ENCODE data around the gene SCMH1.

Gene SCMH1

DNA sequence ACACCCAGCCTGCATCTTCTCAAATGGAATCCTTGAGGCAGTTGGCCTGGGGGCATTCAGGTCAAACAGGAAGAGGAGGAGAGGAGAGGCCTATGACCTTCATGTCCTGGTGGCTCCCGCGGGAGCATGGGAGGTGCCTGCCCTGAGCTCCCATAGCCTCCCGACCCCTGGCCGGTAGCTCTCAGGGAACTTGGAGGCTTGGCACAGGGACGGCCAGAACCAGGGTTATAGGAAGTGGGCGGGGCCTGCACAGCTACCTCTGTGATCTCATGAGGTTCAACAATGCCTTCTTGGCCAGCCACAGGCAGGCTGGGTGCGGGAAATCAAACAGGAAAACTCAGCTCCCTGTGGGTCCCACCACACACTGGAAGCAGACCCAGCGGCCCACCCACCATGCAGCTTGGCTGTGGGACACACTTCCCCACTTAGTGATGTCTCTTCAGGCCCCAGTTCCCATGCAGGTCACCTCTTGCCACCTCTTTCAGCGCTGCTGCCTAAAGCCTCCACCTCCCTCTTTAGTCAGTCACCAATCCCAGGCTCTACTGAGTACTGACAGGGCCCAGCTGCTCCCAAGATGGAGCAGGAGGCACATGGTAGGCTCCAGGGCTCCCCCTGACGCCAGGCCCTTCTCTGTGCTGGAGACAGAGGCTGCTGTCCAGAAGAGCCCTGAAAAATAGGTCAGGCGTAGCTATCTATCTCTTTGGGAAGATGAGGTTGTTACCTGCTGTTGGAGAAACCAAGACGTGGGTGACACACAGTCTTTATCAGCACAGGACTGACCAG lies 220.4 kb downstream of the SCMH1 start, which contains the start of gene SLFNL1:
TSS of gene SLFNL1 (minus strand) at position 200 of the 783 bp plus-strand sequence. CDS start 1,065 bp downstream, outside the sequence.
- no peak for DNase-seq

DNA sequence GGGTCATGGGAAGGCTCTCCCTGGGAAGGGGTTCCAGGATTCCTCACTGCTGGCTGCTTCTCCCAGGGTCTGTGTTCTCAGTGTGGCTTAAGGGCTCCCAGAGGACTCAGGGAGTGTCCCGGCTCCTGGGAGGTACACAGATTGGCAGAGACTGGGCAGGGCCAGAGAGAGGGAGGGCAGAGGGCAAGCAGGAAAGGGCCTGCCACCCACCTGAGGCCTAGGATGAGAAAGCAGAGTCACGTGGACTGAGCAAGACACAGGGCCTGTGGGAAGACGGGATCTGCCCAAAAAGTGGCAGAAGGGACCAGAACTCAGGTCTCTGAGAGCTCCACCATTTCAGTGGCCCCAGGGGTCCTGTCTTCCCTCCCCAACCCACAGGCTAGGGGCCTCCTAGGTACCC lies 221.5 kb downstream of the SCMH1 start:
- DNase-seq, result no peak

DNA sequence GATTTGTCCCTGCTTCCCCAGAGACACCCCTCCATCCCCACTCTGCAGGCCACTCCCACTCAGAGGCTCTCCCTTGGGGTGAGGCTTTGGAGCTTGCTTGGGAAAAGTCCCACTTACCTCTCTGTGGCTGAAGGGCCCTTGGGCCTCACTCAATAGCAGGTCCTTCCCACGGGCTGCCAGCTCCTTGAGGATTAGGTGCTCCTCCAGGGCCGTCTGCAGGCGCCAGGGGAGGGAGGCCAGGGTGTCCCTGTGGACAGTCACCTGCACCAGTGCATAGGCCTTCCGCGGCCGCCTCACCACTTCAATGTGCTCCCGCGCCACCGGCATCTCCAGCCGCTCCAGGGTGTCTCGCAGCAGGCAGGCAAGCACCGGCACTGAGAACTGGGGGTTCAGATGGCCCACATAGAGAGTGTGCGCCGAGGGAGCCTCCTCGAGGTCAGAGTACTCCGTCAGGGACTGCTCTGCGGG lies 222.0 kb downstream of the SCMH1 start:
- no peak for DNase-seq

DNA sequence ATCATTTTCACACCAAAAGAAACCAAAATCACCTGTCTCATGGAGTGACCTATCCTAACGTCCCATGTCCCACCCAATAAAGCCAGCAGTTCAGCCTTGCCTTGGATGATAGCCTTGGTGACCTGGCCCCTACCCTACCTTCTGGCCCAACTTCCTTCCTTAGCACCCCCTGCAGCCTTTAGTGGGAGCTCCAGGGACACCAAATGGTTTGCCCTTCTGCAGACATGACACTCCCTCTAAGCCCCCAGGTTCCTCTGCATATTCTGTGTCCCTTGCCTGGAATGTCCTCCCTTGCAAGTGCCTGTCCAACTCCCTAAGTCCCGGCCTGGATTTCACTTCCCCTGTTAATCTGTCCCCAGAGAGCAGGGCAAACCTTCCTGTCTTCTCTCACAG lies 222.8 kb downstream of the SCMH1 start:
- no peak for DNase-seq

DNA sequence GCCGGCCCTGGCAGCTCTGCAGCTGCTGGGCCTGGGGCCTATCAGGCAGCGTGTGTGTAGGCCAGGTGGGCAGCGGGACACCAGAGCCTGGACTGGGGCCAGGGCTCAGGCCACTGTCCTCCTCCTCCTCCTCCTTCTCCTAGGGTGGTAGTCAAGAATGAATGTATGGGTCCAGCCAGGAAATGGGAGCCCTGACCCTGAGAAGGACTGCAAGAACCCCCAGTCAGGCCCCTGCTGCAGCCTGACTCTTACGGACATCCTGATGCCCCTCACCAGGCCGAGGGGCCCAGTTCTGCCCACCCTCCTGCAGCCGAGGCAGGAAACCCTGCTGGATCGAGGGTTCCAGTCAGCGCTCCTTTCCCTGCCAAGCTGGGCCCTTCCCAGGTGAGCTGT lies 224.1 kb downstream of the SCMH1 start:
- no peak for DNase-seq

DNA sequence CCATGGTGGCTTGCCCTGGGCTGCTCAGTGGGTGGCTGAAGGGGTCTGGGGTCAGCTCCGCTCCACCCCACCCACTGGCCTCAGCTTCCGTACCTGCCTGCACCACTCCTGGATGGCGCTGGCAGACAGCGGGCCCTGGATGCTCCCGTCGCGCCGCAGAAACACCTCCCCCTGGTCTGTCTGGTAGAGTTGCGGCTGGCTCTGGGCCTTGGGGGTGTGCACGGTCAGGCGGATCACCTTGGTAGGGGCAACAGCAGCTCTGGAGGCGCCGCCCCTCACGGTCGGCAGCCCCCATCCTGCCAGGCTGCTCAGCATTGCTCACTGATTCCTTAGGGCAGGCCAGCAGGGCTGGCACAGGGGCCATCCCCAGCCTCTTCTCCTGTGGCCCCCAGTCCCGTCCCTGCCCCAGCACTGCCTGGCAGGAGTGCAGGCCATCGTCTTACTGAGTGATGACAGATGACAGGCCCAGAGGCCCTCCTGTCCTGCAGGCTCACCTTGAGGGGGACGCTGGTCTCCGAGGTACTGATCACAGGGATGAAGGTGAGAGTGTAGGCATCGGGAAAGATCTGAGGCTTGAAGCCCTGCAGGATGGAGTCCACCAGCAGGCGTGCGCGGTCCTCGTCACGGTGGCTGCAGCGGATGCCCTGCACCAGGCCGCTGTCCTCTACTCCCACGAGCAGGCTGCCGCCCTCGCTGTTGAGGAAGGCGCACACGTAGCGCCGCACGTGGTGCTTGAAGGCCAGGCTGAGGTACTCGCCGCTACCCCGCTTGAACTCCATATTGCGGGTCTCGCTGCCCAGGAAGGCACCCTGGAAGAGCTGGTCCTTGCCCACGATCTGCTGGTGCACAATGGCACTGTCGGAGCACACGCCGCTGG lies 224.7 kb downstream of the SCMH1 start:
- DNase-seq, result no peak

DNA sequence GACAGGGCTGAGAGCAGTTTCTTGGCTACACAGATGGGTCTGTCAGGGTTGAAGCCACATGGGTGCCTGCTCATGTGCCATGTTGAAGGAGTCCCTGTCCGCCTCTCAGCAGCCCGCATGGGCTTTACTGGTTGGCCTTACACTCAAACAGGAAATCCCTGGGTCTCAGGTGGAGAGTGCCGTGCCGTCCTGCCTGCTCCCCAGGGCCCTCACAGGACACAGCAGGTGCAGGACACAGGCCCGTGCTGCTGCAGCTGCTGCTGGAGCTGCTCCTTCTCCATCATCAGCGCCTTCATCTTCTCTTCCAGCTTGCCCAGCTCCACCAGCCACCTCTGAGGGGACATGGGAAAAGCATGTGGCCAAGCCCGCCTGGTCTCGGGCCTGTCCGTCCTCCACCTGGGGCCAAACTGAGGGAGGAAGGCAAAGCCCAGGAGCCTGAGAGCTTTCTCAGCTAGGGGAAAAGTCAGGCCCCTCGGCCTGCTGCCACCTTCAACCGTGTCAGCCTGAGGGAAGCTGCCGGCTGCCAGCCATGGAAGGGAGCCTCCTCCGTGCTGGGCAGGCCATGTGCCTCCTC lies 226.1 kb downstream of the SCMH1 start:
- no peak for DNase-seq

DNA sequence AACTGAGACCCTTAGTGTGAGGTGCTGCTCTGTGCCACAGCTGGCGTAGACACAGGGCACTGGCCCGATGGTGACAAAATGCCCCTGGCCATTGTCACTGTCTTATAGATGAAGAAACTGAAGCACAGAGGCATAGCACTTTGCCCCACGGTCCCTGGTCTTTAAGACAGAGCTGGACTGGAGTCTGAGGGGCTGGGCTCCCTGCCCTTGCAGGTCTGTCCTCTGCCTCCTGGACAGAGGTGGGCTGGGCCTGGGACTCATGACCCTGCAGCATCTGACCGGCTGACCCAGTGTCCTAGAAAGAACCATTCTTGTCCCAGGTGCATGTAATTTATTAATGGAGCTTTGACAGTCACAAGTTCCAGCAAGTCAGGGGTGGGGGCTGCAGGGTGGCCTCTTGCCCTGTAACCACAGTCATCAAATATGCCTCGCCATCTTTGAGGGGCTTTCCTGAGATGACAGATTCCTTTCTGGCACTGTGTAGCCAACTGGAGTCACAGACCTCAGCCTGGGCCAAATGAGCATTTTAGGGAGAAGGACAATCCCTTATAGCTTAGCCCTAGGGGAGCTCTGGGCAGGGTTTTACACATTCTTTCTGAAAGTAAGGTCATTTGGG lies 226.7 kb downstream of the SCMH1 start:
- DNase-seq, result no peak

DNA sequence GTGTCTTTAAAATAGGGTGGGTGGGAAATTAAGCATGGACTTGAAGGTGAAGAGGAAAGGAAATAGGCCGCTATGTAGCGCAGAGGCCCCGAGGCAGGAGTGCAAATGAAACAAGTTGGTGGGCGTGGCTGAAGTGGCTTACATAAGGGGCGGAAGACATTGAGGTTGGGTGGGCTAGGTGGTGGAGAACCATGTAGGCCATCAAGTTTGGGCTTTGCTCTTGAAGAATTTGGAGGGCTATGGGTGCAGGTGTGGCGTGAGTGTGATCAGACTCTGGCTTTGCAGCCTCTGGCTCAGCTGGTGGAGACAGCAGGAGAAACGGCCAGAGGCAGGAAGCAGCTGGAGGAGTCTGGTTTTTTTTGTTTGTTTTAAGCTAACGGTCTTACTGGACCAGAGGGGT lies 227.2 kb downstream of the SCMH1 start:
- DNase-seq, result no peak

DNA sequence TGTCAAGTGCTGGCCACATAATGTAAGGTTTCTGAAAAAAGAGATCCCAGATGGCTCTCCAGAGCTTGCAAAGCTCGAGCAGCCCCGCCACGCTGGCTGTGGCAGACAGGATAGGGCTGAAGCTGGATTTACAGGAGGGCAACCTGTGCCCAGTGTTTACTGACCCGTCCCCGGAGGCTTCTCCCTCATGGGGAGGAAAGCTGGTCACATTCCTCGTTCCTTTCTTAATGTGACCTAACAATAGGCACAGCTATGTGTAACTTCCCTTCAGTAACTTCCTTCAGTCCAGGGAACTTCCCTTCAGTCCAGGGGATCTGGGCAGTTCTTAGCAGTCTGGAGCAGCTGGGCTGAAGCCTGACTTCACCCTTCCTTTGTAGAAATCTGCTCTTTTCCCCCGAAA lies 228.3 kb downstream of the SCMH1 start:
- no peak for DNase-seq

DNA sequence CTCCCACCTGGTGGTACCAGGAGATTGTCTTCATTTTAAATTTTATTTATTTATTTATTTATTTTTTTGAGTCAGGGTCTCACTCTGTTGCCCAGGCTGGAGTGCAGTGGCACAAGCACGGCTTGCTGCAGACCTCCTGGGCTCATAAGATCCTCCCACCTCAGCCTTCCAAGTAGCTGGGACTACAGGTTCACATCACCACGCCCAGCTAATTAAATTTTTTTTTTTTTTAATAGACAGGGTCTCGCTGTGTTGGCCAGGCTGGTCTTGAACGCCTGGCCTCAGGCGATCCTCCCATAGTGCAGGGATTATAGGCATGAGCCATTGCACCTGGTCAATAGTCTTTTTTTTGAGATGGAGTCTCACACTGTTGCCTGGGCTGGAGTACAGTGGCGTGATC lies 229.1 kb downstream of the SCMH1 start:
- DNase-seq, result no peak

DNA sequence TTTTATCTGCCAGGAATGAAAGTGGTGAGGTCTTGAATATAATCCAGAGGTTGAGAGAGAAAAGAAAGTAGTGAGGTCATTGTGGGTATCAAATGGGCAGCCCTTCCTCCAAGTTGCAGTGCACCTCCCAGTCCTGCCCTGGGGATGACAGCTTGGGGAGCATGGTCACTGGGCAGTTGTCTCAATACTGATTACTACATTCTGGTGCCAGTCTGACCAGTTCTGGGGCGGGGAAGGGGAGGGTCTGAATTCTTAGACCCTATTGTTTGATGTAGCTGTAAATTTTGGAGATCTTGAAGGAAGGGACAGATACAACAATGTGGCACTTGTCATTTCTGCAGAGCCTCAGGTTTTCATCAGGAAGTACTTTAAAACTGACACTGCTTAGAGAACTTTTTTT lies 231.8 kb downstream of the SCMH1 start:
- no peak for DNase-seq

DNA sequence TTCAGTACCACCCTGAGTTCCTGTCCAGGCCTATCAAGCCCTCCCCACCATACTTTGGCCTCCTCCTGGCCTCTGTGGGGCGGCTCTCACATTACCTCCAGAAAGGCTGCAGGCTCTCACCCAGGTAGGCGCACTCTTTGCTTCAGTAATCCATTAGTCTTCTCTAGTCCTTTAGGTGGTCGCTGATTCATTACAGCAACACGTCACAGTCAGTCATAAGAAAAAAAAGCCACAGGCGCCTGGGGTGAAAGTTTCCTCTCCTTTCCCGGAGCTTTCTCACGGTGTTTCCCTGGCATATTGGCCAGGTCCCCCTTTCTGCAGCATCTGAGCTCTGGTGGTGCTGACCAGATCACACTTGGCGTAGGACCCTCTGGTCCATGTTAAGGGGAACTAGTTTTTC lies 232.6 kb downstream of the SCMH1 start:
- DNase-seq, result no peak

DNA sequence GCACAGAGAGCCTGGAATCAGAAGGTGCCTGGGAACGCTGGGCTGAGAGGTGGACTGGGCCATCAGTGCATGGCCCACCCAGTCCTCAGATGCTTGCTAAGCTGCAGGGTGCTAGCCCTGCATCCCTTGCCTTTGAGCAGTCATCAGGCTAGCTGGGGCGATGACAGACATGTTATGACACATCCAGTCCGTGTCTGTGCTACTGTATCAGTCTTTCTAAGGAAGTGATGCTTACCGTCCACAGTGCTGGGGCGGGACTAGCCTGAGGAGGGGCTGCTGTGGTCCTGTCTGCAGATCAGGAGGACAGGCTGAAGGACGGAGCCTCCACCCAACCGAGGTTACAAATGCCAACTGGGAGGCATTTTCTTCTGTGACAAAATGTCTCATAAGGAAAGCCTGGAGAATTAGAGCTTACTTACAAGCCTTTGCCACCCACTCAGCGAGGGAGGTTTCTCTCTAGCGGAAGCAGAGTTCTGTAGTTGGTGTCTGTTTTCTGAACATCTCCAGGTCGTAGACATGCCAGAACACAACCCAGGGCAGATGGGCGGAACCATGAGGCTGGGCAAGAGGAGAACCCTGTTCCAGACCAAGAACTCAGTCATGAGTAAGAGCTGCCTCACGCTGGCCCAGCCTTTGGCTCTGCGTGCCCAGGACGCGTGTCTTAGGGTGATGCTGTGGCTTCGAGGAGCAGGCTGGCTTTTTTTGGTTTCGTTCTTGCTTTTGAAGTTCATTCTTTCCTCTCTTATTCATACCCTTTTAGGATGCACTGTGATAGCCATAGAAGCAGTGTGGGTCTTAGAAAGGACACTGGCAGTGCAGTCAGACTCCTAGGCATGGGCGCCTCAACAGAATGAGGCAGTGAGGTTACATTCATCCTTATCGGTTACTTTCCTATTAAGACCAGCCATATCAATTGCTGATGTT lies 234.9 kb downstream of the SCMH1 start:
- DNase-seq, result no peak

DNA sequence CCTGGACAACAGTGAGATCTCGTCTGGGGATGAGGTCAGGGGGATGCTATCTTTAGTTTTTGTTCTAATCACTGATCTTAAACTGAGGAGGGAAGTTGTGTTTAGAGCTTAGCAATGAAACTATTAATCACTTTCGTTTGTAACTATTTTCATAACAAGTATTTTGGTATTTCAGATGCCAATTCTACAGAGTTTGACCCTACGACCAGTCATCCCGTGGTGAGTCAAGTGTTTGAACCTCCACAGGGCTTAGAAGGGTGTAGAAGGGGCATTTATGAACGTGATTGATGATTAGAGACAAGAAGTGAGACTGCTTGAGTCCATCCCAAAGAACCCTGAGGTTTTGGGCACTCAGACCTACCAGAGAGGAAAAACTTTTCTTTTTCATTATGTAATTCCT lies 236.2 kb downstream of the SCMH1 start:
- DNase-seq, result no peak

DNA sequence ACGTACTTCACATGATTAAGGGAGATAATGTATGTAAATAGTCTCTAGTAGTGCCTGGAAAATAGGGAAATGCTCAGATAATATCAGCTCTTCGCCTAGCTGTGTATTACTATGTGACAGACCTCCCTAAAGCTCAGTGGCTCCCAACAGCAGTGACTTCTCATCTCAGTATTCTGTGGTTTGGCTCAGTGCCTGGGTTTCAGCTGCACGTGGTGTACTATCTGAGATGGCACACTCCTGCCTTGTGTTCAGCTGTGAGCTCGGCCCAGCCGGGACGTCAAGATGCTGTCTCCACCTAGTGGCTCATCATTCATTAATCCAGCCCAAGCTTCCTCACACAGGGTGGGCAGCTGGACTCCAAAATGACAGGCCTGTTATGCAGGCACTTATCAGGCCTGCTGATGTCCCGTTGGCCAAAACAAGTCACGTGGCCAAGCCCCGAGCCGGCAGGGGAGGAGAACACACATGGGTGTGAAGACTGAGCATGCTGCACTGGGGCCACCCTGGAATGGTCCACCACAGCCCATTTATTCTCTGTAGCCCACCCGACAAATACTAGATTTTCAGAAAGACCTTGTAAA lies 238.4 kb downstream of the SCMH1 start:
- DNase-seq, result peak; percentile 97

DNA sequence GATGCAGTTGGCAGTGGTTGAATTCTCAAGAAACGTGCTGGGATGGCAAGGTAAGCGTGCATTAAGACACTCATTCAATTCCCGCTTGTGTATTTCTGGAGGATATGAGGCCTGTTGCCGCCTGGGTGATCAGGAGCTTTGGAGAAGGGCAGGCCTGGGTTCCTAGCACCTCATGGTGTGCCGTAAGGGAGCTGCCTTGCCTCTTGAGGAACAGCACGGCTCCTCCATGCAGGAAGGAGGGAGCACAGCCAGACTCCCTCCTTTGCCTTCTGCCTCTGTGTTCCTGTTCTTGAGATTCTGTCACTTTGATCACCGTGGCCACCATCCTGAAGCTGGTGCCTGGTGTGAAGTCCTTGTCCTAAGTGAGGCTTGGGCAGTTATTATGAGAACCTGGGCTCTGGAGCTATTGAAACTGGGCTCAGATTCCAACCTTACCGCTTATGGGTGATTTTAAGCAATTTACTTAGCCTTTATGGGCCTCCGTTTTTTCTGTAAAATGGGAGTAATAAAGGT lies 238.9 kb downstream of the SCMH1 start:
- no peak for DNase-seq

DNA sequence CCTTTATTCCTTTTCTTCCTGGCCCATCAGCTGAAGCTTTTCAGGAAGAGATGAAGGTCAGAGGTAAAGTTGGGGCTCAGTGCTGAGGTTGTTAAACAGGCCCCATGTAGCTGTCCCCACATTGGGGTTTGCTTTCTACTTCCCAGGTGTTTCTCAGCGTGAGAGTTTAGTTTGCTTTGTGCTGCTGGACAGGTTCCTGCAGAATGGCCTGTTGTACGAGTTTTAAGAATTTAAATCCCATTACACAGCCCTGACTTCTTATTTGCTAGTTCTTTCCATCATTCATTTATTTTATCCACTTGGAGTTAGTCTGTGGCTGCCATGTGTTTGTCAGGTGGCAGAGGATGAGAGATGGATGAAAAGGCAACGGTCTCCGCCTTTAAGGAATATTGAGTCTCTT lies 243.4 kb downstream of the SCMH1 start:
- DNase-seq, result no peak

DNA sequence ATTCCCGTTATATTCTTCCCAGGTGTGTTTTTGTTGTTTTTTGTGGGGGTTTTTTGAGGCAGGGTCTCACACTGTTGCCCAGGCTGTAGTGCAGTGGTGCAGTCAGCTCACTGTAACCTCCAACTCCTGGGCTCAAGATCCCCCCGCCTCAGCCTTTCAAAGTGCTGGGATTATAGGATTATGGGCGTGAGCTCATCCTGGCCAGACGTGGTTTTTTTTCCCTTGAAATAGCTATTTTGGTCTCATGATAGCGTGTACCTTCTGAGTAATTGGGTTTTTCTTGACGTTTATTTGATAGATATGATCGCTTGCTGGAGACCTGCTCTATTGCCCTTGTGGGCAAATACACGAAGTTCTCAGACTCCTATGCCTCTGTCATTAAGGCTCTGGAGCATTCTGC lies 245.0 kb downstream of the SCMH1 start:
- no peak for DNase-seq

DNA sequence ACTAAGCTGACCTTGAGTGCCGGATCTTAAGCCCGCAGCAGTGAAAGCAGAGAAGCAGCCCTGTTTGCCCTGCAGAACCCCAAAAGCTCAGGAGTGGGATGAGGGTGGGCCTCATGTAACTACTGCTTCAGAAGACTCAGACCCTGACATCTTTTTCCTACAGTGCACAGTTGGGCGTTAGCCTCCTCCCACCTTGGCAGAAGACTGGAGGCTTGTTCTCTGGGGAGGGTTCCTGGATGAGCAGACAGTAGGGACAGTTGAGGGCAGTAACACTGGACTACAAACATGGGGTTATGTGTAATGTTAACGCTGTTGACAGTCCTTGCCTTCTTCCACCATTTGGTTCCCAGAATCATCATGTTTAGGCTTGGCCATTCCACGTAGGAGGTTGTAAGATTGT lies 253.0 kb downstream of the SCMH1 start:
- no peak for DNase-seq

DNA sequence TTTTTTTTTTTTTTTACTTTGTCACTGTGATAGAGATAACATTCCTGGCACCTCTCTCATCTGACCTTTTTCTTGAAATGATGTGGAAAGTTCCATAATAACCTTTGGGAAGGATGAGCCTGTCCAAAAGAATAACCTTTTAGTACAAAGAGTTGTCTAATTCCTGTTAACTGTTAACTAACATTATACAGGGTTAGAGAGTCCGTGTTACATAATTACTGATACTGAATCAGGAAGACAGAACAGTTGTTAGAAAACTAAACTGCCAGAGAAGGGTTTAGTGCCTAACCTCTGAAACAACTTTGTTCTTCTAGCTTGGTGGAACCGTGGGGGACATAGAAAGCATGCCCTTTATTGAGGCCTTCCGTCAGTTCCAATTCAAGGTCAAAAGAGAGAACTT lies 253.8 kb downstream of the SCMH1 start:
- DNase-seq, result no peak

Data from NCI-H1694 treated with DMSO at 0.1 percent for 48 hours (cell line).